Neuron (in vitro differentiated cells): ENCODE data around the gene CELA1.

Source experiments
- H2AFZ ChIP-seq: one replicate; pipeline ENCODE4 v1.6.1; 2013; ENCODE audit warnings: low read depth, mild to moderate bottlenecking, inconsistent platforms, low read length, moderate library complexity
- H3K27me3 ChIP-seq: one replicate; pipeline ENCODE4 v1.6.1; 2013; ENCODE audit warnings: low read length; ENCODE audit not compliant: insufficient read depth
- H3K36me3 ChIP-seq: one replicate; pipeline ENCODE4 v1.6.1; 2013; ENCODE audit warnings: low read length; ENCODE audit not compliant: insufficient read depth
- H3K4me1 ChIP-seq: one replicate; pipeline ENCODE4 v1.6.1; 2013; ENCODE audit warnings: low read length; ENCODE audit not compliant: insufficient read depth
- H3K4me3 ChIP-seq: 2 replicates; pipeline ENCODE4 v1.5.1; 2013; ENCODE audit warnings: mild to moderate bottlenecking, low read length, moderate library complexity
- H3K9me3 ChIP-seq: one replicate; pipeline ENCODE4 v1.6.1; 2013; ENCODE audit warnings: low read length

Gene CELA1

GRCh38 chr12:51383269-51383905 is 36.9 kb upstream of the CELA1 start:
- Histone ChIP-seq H3K27me3 (peaks cover 35% of the 10 kb centered on the region), H3K9me3 (no peaks in the 10 kb centered on the region), H2AFZ (no peak overlapping the region), H3K4me1 (peaks cover 9% of the 10 kb centered on the region), H3K4me3 (no peak overlapping the region), H3K36me3 (no peaks in the 10 kb centered on the region)

GRCh38 chr12:51382173-51382572 is 35.7 kb upstream of the CELA1 start:
- peaks cover 7% of the 10 kb centered on the region for H3K4me1 ChIP-seq
- H3K4me3 ChIP-seq: no peak overlapping the region
- H3K9me3 ChIP-seq: no peaks in the 10 kb centered on the region
- no peaks in the 10 kb centered on the region for H3K36me3 ChIP-seq
- peaks cover 23% of the 10 kb centered on the region for H3K27me3 ChIP-seq
- no peak overlapping the region for H2AFZ ChIP-seq

- no peak overlapping the region for H2AFZ ChIP-seq
- peaks cover 7% of the 10 kb centered on the region for H3K4me1 ChIP-seq
- H3K27me3 ChIP-seq: peaks cover 18% of the 10 kb centered on the region
- no peaks in the 10 kb centered on the region for H3K36me3 ChIP-seq
- H3K9me3 ChIP-seq: no peaks in the 10 kb centered on the region
- H3K4me3 ChIP-seq: no peak overlapping the region
Measured at GRCh38 chr12:51381226-51382079, 35.0 kb upstream of the CELA1 start.

- no peaks in the 10 kb centered on the region for H3K9me3 ChIP-seq
- no peaks in the 10 kb centered on the region for H3K36me3 ChIP-seq
- H3K27me3 ChIP-seq: peaks cover 9% of the 10 kb centered on the region
- no peak overlapping the region for H2AFZ ChIP-seq
- no peak overlapping the region for H3K4me3 ChIP-seq
- H3K4me1 ChIP-seq: peaks cover 7% of the 10 kb centered on the region
Measured at GRCh38 chr12:51379571-51379970, 33.1 kb upstream of the CELA1 start.

GRCh38 chr12:51378749-51379148 is 32.3 kb upstream of the CELA1 start:
- Histone ChIP-seq H3K4me1 (peaks cover 4% of the 10 kb centered on the region), H3K36me3 (no peaks in the 10 kb centered on the region), H2AFZ (no peak overlapping the region), H3K4me3 (no peak overlapping the region), H3K27me3 (peaks cover 7% of the 10 kb centered on the region), H3K9me3 (no peaks in the 10 kb centered on the region)

GRCh38 chr12:51377099-51377984 is 30.9 kb upstream of the CELA1 start:
- Histone ChIP-seq H3K4me3 (no peak overlapping the region), H3K9me3 (no peaks in the 10 kb centered on the region), H3K4me1 (no peaks in the 10 kb centered on the region), H3K36me3 (no peaks in the 10 kb centered on the region), H2AFZ (no peak overlapping the region), H3K27me3 (no peaks in the 10 kb centered on the region)

- Histone ChIP-seq H3K9me3 (no peaks in the 10 kb centered on the region), H3K4me1 (peaks cover 8% of the 10 kb centered on the region), H3K27me3 (no peaks in the 10 kb centered on the region), H2AFZ (no peak overlapping the region), H3K4me3 (no peak overlapping the region), H3K36me3 (no peaks in the 10 kb centered on the region)
Measured at GRCh38 chr12:51374856-51375255, 28.4 kb upstream of the CELA1 start.

- no peak overlapping the region for H2AFZ ChIP-seq
- no peaks in the 10 kb centered on the region for H3K9me3 ChIP-seq
- H3K27me3 ChIP-seq: no peaks in the 10 kb centered on the region
- H3K4me1 ChIP-seq: peaks cover 8% of the 10 kb centered on the region
- H3K36me3 ChIP-seq: no peaks in the 10 kb centered on the region
- no peak overlapping the region for H3K4me3 ChIP-seq
Measured at GRCh38 chr12:51374361-51374760, 27.9 kb upstream of the CELA1 start.

- Histone ChIP-seq H2AFZ (no peak overlapping the region), H3K36me3 (no peaks in the 10 kb centered on the region), H3K4me3 (no peak overlapping the region), H3K27me3 (no peaks in the 10 kb centered on the region), H3K9me3 (no peaks in the 10 kb centered on the region), H3K4me1 (peaks cover 8% of the 10 kb centered on the region)
Measured at GRCh38 chr12:51373187-51373586, 26.7 kb upstream of the CELA1 start.

GRCh38 chr12:51372021-51372420 is 25.5 kb upstream of the CELA1 start:
- Histone ChIP-seq H2AFZ (no peak overlapping the region), H3K36me3 (no peaks in the 10 kb centered on the region), H3K4me3 (no peak overlapping the region), H3K4me1 (peaks cover 8% of the 10 kb centered on the region), H3K9me3 (no peaks in the 10 kb centered on the region), H3K27me3 (no peaks in the 10 kb centered on the region)

GRCh38 chr12:51371295-51371953 is 24.9 kb upstream of the CELA1 start:
- H3K4me1 ChIP-seq: peaks cover 8% of the 10 kb centered on the region
- H3K4me3 ChIP-seq: no peak overlapping the region
- no peaks in the 10 kb centered on the region for H3K36me3 ChIP-seq
- no peak overlapping the region for H2AFZ ChIP-seq
- H3K9me3 ChIP-seq: no peaks in the 10 kb centered on the region
- H3K27me3 ChIP-seq: no peaks in the 10 kb centered on the region

GRCh38 chr12:51370667-51371066 is 24.2 kb upstream of the CELA1 start:
- Histone ChIP-seq H3K9me3 (no peaks in the 10 kb centered on the region), H2AFZ (no peak overlapping the region), H3K27me3 (no peaks in the 10 kb centered on the region), H3K36me3 (no peaks in the 10 kb centered on the region), H3K4me3 (no peak overlapping the region), H3K4me1 (peaks cover 8% of the 10 kb centered on the region)
